HepG2 (cell line): ENCODE measurements around the gene SMIM36. TPM values are rescaled to one million over a fixed set of nuclear protein-coding genes. Genes with fewer than 3 reads are reported as not detected.
A peak's percentile ranks its signal among the peaks of the same experiment; 100 is the strongest.

Experiments used
- ARID2 ChIP-seq: sonication (generic); formaldehyde crosslinking; IDR thresholded peaks from 2 replicates; pipeline ENCODE4 v1.8.1; 2022; ENCODE audit warnings: mild to moderate bottlenecking, missing genetic modification reagents, borderline replicate concordance
- FOXK1 ChIP-seq: sonication (generic); formaldehyde crosslinking; IDR thresholded peaks from 2 replicates; pipeline ENCODE4 v1.4.0; 2020; ENCODE audit warnings: low read depth, missing genetic modification reagents, borderline replicate concordance
- HDAC2 ChIP-seq: sonication (generic); formaldehyde crosslinking; IDR thresholded peaks from 2 replicates; pipeline ENCODE4 v1.4.0; 2020; ENCODE audit warnings: missing genetic modification reagents
- HOXA5 ChIP-seq: sonication (generic); formaldehyde crosslinking; IDR thresholded peaks from 2 replicates; pipeline ENCODE4 v1.4.0; 2020; ENCODE audit warnings: missing genetic modification reagents
- KMT2A ChIP-seq: sonication (generic); formaldehyde crosslinking; IDR thresholded peaks from 2 replicates; pipeline ENCODE4 v1.4.0; 2020; ENCODE audit warnings: missing genetic modification reagents
- RARA ChIP-seq: IDR thresholded peaks from 2 replicates; pipeline ENCODE4 v1.6.1; 2016; ENCODE audit warnings: missing genetic modification reagents, missing compliant biosample characterization
- TEAD3 ChIP-seq: optimal IDR thresholded peaks from 2 replicates; pipeline ENCODE3; 2016; ENCODE audit warnings: borderline replicate concordance
- YY1 ChIP-seq: IDR thresholded peaks from 2 replicates; pipeline ENCODE4 v1.6.1; 2011; ENCODE audit warnings: low read length, low read depth, moderate library complexity, mild to moderate bottlenecking; ENCODE audit not compliant: insufficient read depth, insufficient replicate concordance
- ZFP1 ChIP-seq: IDR thresholded peaks from 2 replicates; pipeline ENCODE4 v1.6.1; 2016
- ZMYM4 ChIP-seq: sonication (generic); formaldehyde crosslinking; IDR thresholded peaks from 2 replicates; pipeline ENCODE4 v1.8.1; 2023; ENCODE audit warnings: mild to moderate bottlenecking, missing genetic modification reagents
- polyA plus RNA-seq, 8 experiments: library from polyadenylated mRNA; depleted of rRNA in 3 of 8; stranded (reverse) in 7 of 8; unstranded in 1 of 8; fragments of >200 nt; fragmentation: Illumina TruSeq in 4 of 8; extraction: Trizol in 4 of 8; gene quantifications; 2 replicates each; pipeline versions ENCODE4 v1.2.1 to v1.2.3, GENCODE V29; 2011 to 2016; ENCODE audit warnings: low read depth in 4 of 8, missing spikeins in 1 of 8, mixed read lengths in 1 of 8; ENCODE audit not compliant: insufficient read depth in 1 of 8
- total RNA-seq, 5 experiments: library from RNA; depleted of rRNA; stranded (reverse); fragments of >200 nt; fragmentation: Illumina TruSeq; extraction: Trizol; gene quantifications; 2 replicates each; pipeline ENCODE4 v1.2.3, GENCODE V29; 2016; ENCODE audit warnings: low read depth in 1 of 5
- TF ChIP-seq, protein P1 (sequence below): IDR thresholded peaks from 2 replicates; pipeline ENCODE4 v1.6.1; 2016; ENCODE audit warnings: missing compliant biosample characterization, missing genetic modification reagents, borderline replicate concordance
- TF ChIP-seq, protein P2 (sequence below): IDR thresholded peaks from 2 replicates; pipeline ENCODE4 v1.6.1; 2016; ENCODE audit warnings: low read depth, control low read depth
- TF ChIP-seq, protein P3 (sequence below): sonication (generic); formaldehyde crosslinking; IDR thresholded peaks from 2 replicates; pipeline ENCODE4 v1.5.1; 2020; ENCODE audit warnings: missing genetic modification reagents, mild to moderate bottlenecking, borderline replicate concordance
- TF ChIP-seq, protein P4 (sequence below): sonication (generic); formaldehyde crosslinking; IDR thresholded peaks from 2 replicates; pipeline ENCODE4 v1.4.0; 2020; ENCODE audit warnings: missing genetic modification reagents
- TF ChIP-seq, protein P5 (sequence below): IDR thresholded peaks from 2 replicates; pipeline ENCODE4 v1.6.1; 2016; ENCODE audit warnings: low read depth
- TF ChIP-seq, protein P6 (sequence below): sonication (generic); formaldehyde crosslinking; IDR thresholded peaks from 2 replicates; pipeline ENCODE4 v1.8.1; 2023; ENCODE audit warnings: mild to moderate bottlenecking, moderate library complexity, missing genetic modification reagents
- TF ChIP-seq, protein P7 (sequence below): sonication (generic); formaldehyde crosslinking; IDR thresholded peaks from 2 replicates; pipeline ENCODE4 v1.4.0; 2020; ENCODE audit warnings: mild to moderate bottlenecking, missing genetic modification reagents

Gene SMIM36
- total and polyA plus RNA-seq, 2 of the 13 experiments (the other 11 are each of a cell fraction or from before 2014, with no cell fraction given) = not detected

DNA sequence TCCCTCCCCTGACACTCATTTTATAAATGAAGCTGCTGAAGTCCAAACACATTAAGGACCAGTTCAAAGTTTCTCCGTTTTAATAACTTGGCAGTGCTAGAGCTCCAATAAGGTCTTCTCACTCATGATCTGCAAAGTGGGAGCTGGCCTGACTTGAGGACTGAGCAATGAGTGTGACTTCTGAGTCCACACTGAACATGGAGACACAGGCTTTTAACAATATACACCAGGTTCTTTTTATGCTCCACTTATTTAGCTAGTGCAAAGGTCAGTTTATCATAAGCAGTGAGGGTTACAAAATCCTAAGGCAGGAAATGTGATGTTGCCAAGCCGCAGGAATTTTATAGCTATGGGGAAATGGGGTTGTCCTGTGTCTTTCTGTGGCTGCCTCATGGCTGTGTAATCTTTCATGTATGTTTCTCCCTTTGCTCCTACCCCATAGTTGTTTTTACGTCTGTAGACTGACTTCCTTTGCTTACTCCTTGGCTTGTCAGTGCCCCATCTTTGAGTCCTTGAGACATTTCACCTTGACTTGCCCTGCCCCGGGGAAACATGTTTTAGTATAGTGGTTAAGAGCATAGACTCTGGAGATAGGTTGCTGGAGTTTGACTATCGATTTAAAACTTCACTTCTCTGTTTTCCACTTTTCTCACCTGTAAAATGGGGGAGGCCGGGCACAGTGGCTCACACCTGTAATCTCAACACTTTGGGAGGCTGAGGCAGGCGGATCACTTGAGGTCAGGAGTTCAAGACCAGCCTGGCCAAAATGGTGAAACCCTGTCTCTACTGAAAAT is 77.4 kb downstream of the SMIM36 start (continued):
- TF ChIP-seq, protein P1, sequence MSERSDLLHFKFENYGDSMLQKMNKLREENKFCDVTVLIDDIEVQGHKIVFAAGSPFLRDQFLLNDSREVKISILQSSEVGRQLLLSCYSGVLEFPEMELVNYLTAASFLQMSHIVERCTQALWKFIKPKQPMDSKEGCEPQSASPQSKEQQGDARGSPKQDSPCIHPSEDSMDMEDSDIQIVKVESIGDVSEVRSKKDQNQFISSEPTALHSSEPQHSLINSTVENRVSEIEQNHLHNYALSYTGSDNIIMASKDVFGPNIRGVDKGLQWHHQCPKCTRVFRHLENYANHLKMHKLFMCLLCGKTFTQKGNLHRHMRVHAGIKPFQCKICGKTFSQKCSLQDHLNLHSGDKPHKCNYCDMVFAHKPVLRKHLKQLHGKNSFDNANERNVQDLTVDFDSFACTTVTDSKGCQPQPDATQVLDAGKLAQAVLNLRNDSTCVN (CRISPR knock-in tag) = 0 out of 2 replicates have a peak, but pooled peaks have one; percentile 37
- TF ChIP-seq, protein P2, sequence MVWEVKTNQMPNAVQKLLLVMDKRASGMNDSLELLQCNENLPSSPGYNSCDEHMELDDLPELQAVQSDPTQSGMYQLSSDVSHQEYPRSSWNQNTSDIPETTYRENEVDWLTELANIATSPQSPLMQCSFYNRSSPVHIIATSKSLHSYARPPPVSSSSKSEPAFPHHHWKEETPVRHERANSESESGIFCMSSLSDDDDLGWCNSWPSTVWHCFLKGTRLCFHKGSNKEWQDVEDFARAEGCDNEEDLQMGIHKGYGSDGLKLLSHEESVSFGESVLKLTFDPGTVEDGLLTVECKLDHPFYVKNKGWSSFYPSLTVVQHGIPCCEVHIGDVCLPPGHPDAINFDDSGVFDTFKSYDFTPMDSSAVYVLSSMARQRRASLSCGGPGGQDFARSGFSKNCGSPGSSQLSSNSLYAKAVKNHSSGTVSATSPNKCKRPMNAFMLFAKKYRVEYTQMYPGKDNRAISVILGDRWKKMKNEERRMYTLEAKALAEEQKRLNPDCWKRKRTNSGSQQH (CRISPR knock-in tag) = no peak
- TF ChIP-seq, protein P3, sequence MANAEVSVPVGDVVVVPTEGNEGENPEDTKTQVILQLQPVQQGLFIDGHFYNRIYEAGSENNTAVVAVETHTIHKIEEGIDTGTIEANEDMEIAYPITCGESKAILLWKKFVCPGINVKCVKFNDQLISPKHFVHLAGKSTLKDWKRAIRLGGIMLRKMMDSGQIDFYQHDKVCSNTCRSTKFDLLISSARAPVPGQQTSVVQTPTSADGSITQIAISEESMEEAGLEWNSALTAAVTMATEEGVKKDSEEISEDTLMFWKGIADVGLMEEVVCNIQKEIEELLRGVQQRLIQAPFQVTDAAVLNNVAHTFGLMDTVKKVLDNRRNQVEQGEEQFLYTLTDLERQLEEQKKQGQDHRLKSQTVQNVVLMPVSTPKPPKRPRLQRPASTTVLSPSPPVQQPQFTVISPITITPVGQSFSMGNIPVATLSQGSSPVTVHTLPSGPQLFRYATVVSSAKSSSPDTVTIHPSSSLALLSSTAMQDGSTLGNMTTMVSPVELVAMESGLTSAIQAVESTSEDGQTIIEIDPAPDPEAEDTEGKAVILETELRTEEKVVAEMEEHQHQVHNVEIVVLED (CRISPR knock-in tag) = peak; percentile 8; the same call in 1 of the 2 replicates
- TF ChIP-seq ZMYM4 (CRISPR knock-in tag) = peak; percentile 53; the same call in 1 of the 2 replicates
- peak; percentile 28; the same call in 1 of the 2 replicates for TF ChIP-seq KMT2A
- TF ChIP-seq HOXA5 (CRISPR knock-in tag) = no peak; the same call in 1 of the 2 replicates
- peak; percentile 41; the same call in 1 of the 2 replicates for TF ChIP-seq FOXK1 (CRISPR knock-in tag)
- TF ChIP-seq, protein P4, sequence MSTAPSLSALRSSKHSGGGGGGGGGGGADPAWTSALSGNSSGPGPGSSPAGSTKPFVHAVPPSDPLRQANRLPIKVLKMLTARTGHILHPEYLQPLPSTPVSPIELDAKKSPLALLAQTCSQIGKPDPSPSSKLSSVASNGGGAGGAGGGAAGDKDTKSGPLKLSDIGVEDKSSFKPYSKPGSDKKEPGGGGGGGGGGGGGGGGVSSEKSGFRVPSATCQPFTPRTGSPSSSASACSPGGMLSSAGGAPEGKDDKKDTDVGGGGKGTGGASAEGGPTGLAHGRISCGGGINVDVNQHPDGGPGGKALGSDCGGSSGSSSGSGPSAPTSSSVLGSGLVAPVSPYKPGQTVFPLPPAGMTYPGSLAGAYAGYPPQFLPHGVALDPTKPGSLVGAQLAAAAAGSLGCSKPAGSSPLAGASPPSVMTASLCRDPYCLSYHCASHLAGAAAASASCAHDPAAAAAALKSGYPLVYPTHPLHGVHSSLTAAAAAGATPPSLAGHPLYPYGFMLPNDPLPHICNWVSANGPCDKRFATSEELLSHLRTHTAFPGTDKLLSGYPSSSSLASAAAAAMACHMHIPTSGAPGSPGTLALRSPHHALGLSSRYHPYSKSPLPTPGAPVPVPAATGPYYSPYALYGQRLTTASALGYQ (CRISPR knock-in tag) = 0 out of 2 replicates have a peak, but pooled peaks have one; percentile 18
- peak; percentile 60 for TF ChIP-seq RARA (CRISPR knock-in tag)
- TF ChIP-seq, protein P5, sequence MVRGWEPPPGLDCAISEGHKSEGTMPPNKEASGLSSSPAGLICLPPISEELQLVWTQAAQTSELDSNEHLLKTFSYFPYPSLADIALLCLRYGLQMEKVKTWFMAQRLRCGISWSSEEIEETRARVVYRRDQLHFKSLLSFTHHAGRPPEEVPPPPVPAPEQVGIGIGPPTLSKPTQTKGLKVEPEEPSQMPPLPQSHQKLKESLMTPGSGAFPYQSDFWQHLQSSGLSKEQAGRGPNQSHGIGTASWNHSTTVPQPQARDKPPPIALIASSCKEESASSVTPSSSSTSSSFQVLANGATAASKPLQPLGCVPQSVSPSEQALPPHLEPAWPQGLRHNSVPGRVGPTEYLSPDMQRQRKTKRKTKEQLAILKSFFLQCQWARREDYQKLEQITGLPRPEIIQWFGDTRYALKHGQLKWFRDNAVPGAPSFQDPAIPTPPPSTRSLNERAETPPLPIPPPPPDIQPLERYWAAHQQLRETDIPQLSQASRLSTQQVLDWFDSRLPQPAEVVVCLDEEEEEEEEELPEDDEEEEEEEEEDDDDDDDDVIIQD = 0 out of 2 replicates have a peak, but pooled peaks have one; percentile 56
- peak; percentile 77 for TF ChIP-seq HDAC2 (CRISPR knock-in tag)
- TF ChIP-seq ARID2 (CRISPR knock-in tag) = peak; percentile 52; the same call in 1 of the 2 replicates
- TF ChIP-seq ZFP1 (CRISPR knock-in tag) = peak; percentile 87
- TF ChIP-seq, protein P6, sequence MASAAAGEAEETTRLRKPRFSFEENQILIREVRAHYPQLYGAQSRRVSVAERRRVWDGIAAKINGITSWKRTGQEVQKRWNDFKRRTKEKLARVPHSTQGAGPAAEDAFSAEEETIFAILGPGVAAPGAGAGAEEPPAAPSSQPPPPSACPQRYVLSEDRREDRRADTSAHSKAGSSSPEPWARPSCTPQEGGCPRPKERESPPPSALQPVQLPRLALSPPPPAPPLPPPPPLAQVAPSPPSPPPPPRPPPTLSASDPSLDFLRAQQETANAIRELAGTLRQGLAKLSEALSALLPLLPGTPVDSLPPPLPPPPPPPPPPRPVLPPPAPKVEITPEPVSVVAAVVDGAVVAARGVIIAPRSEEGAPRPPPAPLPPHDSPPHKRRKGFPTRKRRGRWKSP = peak; percentile 36; the same call in 1 of the 2 replicates
- peak; percentile 21 for TF ChIP-seq YY1
- TF ChIP-seq, protein P7, sequence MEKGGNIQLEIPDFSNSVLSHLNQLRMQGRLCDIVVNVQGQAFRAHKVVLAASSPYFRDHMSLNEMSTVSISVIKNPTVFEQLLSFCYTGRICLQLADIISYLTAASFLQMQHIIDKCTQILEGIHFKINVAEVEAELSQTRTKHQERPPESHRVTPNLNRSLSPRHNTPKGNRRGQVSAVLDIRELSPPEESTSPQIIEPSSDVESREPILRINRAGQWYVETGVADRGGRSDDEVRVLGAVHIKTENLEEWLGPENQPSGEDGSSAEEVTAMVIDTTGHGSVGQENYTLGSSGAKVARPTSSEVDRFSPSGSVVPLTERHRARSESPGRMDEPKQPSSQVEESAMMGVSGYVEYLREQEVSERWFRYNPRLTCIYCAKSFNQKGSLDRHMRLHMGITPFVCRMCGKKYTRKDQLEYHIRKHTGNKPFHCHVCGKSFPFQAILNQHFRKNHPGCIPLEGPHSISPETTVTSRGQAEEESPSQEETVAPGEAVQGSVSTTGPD (CRISPR knock-in tag) = 0 out of 2 replicates have a peak, but pooled peaks have one; percentile 16
- TF ChIP-seq TEAD3 (CRISPR knock-in tag) = peak; percentile 92
